ENCODE results near the gene CCDC60. TPM values are rescaled to one million over a fixed set of nuclear protein-coding genes. Genes with fewer than 3 reads are reported as not detected.

The CCDC60 gene
- total RNA-seq, 1 experiment from 2014 or later = not detected

DNA sequence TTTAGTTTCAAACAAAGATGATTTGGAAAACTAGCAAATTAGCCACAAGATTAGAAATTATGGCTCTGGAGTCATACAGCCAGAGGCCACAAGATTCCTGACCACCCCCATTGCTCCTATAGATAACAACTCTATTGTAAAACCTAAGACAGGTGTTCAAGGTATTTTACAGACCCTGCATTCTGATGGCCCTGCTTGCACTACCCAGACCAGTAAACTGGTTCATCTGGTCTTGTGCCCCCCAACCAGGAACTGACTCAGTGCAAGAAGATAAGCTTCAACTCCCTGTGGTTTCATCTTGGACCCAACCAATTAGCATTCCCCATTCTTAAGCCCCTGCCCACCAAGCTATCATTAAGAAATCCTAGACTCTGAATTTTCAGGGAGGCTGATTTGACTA is 125.0 kb downstream of the CCDC60 start:
- CTCF ChIA-PET = no interaction called here
- POLR2A ChIA-PET (ENCODE audit: low non-redundant PET) = no interaction called here
- Histone ChIP-seq H3K27ac (ENCODE audit: low read depth, low read length, poor library complexity, severe bottlenecking) (no peak overlapping the region), H3K9me3 (ENCODE audit: low read depth, low read length, poor library complexity, severe bottlenecking) (peaks cover 4% of the 10 kb centered on the region), H3K4me3 (ENCODE audit: low read depth, low read length, poor library complexity, severe bottlenecking) (no peak overlapping the region), H3K27me3 (replicated peaks; ENCODE audit: insufficient read depth, low read depth, low read length, poor library complexity) (peaks cover 6% of the 10 kb centered on the region), H3K4me1 (ENCODE audit: insufficient read depth, low read length, poor library complexity, severe bottlenecking) (no peaks in the 10 kb centered on the region), H3K36me3 (ENCODE audit: insufficient read depth, low read length, poor library complexity, severe bottlenecking) (no peaks in the 10 kb centered on the region)
- TF ChIP-seq, protein P1, sequence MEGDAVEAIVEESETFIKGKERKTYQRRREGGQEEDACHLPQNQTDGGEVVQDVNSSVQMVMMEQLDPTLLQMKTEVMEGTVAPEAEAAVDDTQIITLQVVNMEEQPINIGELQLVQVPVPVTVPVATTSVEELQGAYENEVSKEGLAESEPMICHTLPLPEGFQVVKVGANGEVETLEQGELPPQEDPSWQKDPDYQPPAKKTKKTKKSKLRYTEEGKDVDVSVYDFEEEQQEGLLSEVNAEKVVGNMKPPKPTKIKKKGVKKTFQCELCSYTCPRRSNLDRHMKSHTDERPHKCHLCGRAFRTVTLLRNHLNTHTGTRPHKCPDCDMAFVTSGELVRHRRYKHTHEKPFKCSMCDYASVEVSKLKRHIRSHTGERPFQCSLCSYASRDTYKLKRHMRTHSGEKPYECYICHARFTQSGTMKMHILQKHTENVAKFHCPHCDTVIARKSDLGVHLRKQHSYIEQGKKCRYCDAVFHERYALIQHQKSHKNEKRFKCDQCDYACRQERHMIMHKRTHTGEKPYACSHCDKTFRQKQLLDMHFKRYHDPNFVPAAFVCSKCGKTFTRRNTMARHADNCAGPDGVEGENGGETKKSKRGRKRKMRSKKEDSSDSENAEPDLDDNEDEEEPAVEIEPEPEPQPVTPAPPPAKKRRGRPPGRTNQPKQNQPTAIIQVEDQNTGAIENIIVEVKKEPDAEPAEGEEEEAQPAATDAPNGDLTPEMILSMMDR (conservative IDR thresholded peaks at IDR 0.05; ENCODE audit: low read depth, low read length) = no peak
- no peak for TF ChIP-seq EZH2 (IDR thresholded peaks at IDR 0.05; ENCODE audit: borderline replicate concordance, low read depth, low read length, poor library complexity, severe bottlenecking)
- intact Hi-C loops (cut with micrococcal nuclease; ENCODE audit: unreplicated experiment) = no loop called here
- BruUV-seq (replicated peaks) = no TSS peak
- DNase-seq (ENCODE audit: low spot score) = no peak

DNA sequence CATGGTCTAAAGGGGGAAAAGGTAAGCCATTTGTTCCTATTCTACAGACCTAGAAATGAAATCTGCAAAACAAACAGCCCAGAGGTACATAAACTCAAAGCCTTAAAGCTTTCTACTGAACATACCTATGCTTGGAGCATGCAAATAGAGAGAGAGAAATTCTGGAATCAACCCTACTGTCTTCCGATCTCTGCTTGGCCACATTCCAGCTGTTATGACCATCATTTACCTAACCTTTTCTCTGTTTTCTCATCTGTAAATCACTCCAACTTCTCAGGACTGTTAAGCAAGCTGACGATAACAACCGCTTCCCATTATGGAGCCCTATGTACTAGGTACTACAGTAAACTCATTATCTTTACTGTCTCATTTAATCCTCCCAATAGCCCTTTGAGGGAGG is 126.3 kb downstream of the CCDC60 start:
- intact Hi-C loops (cut with micrococcal nuclease; ENCODE audit: unreplicated experiment) = no loop called here
- H3K27ac ChIP-seq (ENCODE audit: low read depth, low read length, poor library complexity, severe bottlenecking) = no peak overlapping the region
- no peak for TF ChIP-seq EZH2 (IDR thresholded peaks at IDR 0.05; ENCODE audit: borderline replicate concordance, low read depth, low read length, poor library complexity, severe bottlenecking)
- TF ChIP-seq, protein P1 (conservative IDR thresholded peaks at IDR 0.05; ENCODE audit: low read depth, low read length) = no peak
- POLR2A ChIA-PET (ENCODE audit: low non-redundant PET) = no interaction called here
- CTCF ChIA-PET = no interaction called here
- no peaks in the 10 kb centered on the region for H3K4me1 ChIP-seq (ENCODE audit: insufficient read depth, low read length, poor library complexity, severe bottlenecking)
- no peak for DNase-seq (ENCODE audit: low spot score)
- H3K27me3 ChIP-seq (replicated peaks; ENCODE audit: insufficient read depth, low read depth, low read length, poor library complexity) = no peaks in the 10 kb centered on the region
- no TSS peak for BruUV-seq (replicated peaks)
- peaks cover 4% of the 10 kb centered on the region for H3K9me3 ChIP-seq (ENCODE audit: low read depth, low read length, poor library complexity, severe bottlenecking)
- no peak overlapping the region for H3K4me3 ChIP-seq (ENCODE audit: low read depth, low read length, poor library complexity, severe bottlenecking)
- H3K36me3 ChIP-seq (ENCODE audit: insufficient read depth, low read length, poor library complexity, severe bottlenecking) = no peaks in the 10 kb centered on the region

DNA sequence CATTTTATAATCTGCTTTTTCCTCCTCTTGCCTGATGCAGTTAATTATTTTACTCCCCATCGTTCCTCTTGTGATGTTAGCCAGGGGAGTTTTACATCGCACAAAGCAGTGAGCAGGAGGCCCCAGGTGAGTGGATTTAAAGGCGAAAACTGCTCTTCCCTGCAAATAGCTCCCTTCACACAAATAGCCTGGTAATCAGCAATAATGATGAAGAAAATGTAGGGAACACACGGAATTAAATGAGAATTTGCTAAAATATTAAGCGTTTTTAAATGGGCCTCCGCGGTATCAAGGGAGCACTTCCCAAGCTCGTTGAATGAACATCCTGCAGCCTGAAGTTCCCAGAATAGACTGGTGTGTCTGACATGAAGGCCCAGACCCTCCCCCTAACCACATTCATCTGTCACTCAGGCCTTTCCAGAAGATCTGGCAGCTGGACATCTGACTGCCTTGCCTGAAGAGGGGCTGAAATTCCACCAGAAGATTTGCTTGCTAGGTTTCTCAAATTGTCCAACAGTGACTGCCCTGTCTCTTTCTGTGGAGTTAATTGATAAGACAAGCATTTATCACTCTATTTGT is 127.2 kb downstream of the CCDC60 start:
- Histone ChIP-seq H3K4me1 (ENCODE audit: insufficient read depth, low read length, poor library complexity, severe bottlenecking) (no peaks in the 10 kb centered on the region), H3K36me3 (ENCODE audit: insufficient read depth, low read length, poor library complexity, severe bottlenecking) (no peaks in the 10 kb centered on the region), H3K27ac (ENCODE audit: low read depth, low read length, poor library complexity, severe bottlenecking) (no peak overlapping the region), H3K4me3 (ENCODE audit: low read depth, low read length, poor library complexity, severe bottlenecking) (no peak overlapping the region), H3K27me3 (replicated peaks; ENCODE audit: insufficient read depth, low read depth, low read length, poor library complexity) (no peaks in the 10 kb centered on the region), H3K9me3 (ENCODE audit: low read depth, low read length, poor library complexity, severe bottlenecking) (peaks cover 4% of the 10 kb centered on the region)
- BruUV-seq (replicated peaks) = no TSS peak
- intact Hi-C loops (cut with micrococcal nuclease; ENCODE audit: unreplicated experiment) = no loop called here
- ChIA-PET POLR2A (ENCODE audit: low non-redundant PET) (no interaction called here), CTCF (no interaction called here)
- no peak for DNase-seq (ENCODE audit: low spot score)
- TF ChIP-seq, protein P1 (conservative IDR thresholded peaks at IDR 0.05; ENCODE audit: low read depth, low read length) = no peak
- TF ChIP-seq EZH2 (IDR thresholded peaks at IDR 0.05; ENCODE audit: borderline replicate concordance, low read depth, low read length, poor library complexity, severe bottlenecking) = no peak

Measured in A673 (cell line).